Tibial nerve (tissue), 4 donors: Measurements from ENCODE around the gene PHRF1.

Source experiments
- EP300 ChIP-seq, 2 donors: sonication (generic); formaldehyde crosslinking; IDR thresholded peaks; one replicate each; pipeline ENCODE4 v1.6.1; 2017; ENCODE audit warnings: antibody characterized with exemption in 2 of 2, mild to moderate bottlenecking in 1 of 2
- POLR2A ChIP-seq, 2 donors: fragments of 450-650 bp; IDR thresholded peaks; one replicate each; pipeline ENCODE4 v1.6.1; 2017; ENCODE audit warnings: antibody characterized with exemption in 2 of 2, mild to moderate bottlenecking in 2 of 2, moderate library complexity in 2 of 2
- TF ChIP-seq, protein P1 (sequence below), 5 experiments: fragments of 200-600 bp in 3 of 5; fragments of 450-650 bp in 2 of 5; sonication (generic) in 3 of 5; IDR thresholded peaks; one replicate each; pipeline ENCODE4 v1.5.1; 2016 to 2019; ENCODE audit warnings: antibody characterized with exemption in 5 of 5, mild to moderate bottlenecking in 3 of 5, moderate library complexity in 2 of 5

DNA sequence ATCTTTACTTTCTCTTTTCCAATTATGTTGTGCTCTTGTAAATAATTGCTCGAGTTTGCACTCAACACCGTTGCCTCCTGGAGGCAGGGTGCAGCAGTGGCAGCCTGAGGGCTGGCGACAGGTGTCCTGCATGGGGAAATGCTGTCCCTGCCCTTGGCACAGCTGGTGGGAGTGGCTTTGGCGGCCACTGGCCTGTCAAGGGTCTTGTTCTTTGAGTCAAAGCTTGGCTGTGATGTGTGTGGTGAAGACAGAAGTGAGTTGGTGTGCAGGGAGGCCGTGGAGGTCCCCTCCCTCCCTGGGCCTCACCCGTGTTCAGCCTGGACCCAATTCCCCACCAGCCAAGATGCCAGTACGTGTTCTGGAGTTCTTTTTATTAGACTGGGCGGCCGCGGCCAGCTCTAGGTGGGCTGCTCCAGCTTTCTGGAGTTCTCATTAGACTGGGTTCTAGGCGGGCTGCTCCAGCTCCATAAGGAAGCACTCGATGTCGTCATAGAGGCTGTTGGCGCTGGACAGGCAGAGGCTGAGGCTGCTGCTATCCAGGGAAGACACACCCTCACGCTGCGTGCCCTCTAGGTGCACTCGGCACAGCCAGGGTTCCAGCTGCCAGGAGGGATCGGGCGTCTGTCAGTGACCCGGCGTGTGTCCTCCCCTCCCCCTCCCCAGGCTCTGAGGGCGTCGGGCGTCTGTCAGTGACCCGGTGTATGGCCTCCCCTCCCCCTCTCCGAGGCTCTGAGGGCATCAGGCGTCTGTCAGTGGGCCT, 36.1 kb downstream of the PHRF1 start:
- TF ChIP-seq EP300 (IDR thresholded peaks at IDR 0.05) = no peak
- TF ChIP-seq, protein P1, sequence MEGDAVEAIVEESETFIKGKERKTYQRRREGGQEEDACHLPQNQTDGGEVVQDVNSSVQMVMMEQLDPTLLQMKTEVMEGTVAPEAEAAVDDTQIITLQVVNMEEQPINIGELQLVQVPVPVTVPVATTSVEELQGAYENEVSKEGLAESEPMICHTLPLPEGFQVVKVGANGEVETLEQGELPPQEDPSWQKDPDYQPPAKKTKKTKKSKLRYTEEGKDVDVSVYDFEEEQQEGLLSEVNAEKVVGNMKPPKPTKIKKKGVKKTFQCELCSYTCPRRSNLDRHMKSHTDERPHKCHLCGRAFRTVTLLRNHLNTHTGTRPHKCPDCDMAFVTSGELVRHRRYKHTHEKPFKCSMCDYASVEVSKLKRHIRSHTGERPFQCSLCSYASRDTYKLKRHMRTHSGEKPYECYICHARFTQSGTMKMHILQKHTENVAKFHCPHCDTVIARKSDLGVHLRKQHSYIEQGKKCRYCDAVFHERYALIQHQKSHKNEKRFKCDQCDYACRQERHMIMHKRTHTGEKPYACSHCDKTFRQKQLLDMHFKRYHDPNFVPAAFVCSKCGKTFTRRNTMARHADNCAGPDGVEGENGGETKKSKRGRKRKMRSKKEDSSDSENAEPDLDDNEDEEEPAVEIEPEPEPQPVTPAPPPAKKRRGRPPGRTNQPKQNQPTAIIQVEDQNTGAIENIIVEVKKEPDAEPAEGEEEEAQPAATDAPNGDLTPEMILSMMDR (IDR thresholded peaks at IDR 0.05) = no peak
- no peak for TF ChIP-seq POLR2A (IDR thresholded peaks at IDR 0.05)
